Peyer's patch (tissue), 4 donors: ENCODE results near the gene CPED1. TPM values are rescaled to one million over a fixed set of nuclear protein-coding genes. Genes with fewer than 3 reads are reported as not detected.

Experiments used
- DNase-seq, 3 donors: peaks; one replicate each; pipeline ENCODE4 v3.0.0-alpha.2; 2017 to 2019
- H3K27ac ChIP-seq, 4 donors: fragments of 200-600 bp; sonication (generic); one replicate each; pipeline ENCODE4 v1.5.1; 2016 to 2019
- H3K27me3 ChIP-seq, 2 donors: fragments of 200-600 bp; sonication (generic); one replicate each; pipeline ENCODE4 v1.5.1; 2019
- H3K36me3 ChIP-seq, 3 donors: fragments of 200-600 bp; sonication (generic); one replicate each; pipeline ENCODE4 v1.5.1; 2016 to 2019
- H3K4me1 ChIP-seq, 4 donors: fragments of 200-600 bp; sonication (generic); one replicate each; pipeline ENCODE4 v1.5.1; 2016 to 2019
- H3K4me3 ChIP-seq, 4 donors: fragments of 200-600 bp; sonication (generic); 1 replicate in 3 of 4; 2 replicates in 1 of 4; pipeline ENCODE4 v1.5.1; 2016 to 2019; ENCODE audit warnings: mild to moderate bottlenecking in 1 of 4
- H3K9me3 ChIP-seq, 4 donors: fragments of 200-600 bp; sonication (generic); one replicate each; pipeline ENCODE4 v1.5.1; 2016 to 2019; ENCODE audit warnings: mild to moderate bottlenecking in 1 of 4
- POLR2A ChIP-seq, 2 donors: fragments of 450-650 bp; IDR thresholded peaks; one replicate each; pipeline ENCODE4 v1.5.1; 2017; ENCODE audit warnings: antibody characterized with exemption in 2 of 2, mild to moderate bottlenecking in 2 of 2, moderate library complexity in 2 of 2
- total RNA-seq, 4 donors: library from RNA; depleted of rRNA; stranded (reverse); fragments of >200 nt; gene quantifications; one replicate each; pipeline ENCODE4 v1.1.0, GENCODE V29; 2016
- TF ChIP-seq, protein P1 (sequence below), 6 experiments: fragments of 450-650 bp in 4 of 6; fragments of 200-600 bp in 2 of 6; sonication (generic) in 1 of 6; IDR thresholded peaks; one replicate each; pipeline ENCODE4 v1.5.1; 2017 to 2019; ENCODE audit warnings: antibody characterized with exemption in 6 of 6, mild to moderate bottlenecking in 3 of 6, moderate library complexity in 1 of 6

CPED1 gene
- total RNA-seq, 4 donors from 2014 or later, result 4.4 to 50.3 (median 8.5) TPM

- no peaks in the 10 kb centered on the region for H3K4me1 ChIP-seq
- TF ChIP-seq, protein P1, sequence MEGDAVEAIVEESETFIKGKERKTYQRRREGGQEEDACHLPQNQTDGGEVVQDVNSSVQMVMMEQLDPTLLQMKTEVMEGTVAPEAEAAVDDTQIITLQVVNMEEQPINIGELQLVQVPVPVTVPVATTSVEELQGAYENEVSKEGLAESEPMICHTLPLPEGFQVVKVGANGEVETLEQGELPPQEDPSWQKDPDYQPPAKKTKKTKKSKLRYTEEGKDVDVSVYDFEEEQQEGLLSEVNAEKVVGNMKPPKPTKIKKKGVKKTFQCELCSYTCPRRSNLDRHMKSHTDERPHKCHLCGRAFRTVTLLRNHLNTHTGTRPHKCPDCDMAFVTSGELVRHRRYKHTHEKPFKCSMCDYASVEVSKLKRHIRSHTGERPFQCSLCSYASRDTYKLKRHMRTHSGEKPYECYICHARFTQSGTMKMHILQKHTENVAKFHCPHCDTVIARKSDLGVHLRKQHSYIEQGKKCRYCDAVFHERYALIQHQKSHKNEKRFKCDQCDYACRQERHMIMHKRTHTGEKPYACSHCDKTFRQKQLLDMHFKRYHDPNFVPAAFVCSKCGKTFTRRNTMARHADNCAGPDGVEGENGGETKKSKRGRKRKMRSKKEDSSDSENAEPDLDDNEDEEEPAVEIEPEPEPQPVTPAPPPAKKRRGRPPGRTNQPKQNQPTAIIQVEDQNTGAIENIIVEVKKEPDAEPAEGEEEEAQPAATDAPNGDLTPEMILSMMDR (IDR thresholded peaks at IDR 0.05), result no peak
- TF ChIP-seq POLR2A (IDR thresholded peaks at IDR 0.05), result no peak
- no peak overlapping the region for H3K4me3 ChIP-seq
- no peak overlapping the region for H3K27ac ChIP-seq
- H3K36me3 ChIP-seq, result no peaks in the 10 kb centered on the region
- DNase-seq, result no peak
- no peaks in the 10 kb centered on the region for H3K27me3 ChIP-seq
- H3K9me3 ChIP-seq, result no peaks in the 10 kb centered on the region
Observed at GRCh38 chr7:121303422-121304101, 315.1 kb downstream of the CPED1 start.

- no peaks in the 10 kb centered on the region for H3K9me3 ChIP-seq
- H3K4me1 ChIP-seq, result no peaks in the 10 kb centered on the region
- DNase-seq, result no peak
Observed at GRCh38 chr7:121304102-121304658, 315.7 kb downstream of the CPED1 start.

GRCh38 chr7:121305109-121305508 lies 316.6 kb downstream of the CPED1 start:
- no peaks in the 10 kb centered on the region for H3K4me1 ChIP-seq
- H3K4me3 ChIP-seq, result no peak overlapping the region
- no peak for DNase-seq
- no peaks in the 10 kb centered on the region for H3K9me3 ChIP-seq
- TF ChIP-seq POLR2A (IDR thresholded peaks at IDR 0.05), result no peak
- TF ChIP-seq, protein P1 (IDR thresholded peaks at IDR 0.05), result no peak
- no peaks in the 10 kb centered on the region for H3K27me3 ChIP-seq
- no peak overlapping the region for H3K27ac ChIP-seq
- H3K36me3 ChIP-seq, result no peaks in the 10 kb centered on the region

More at GRCh38 chr7:121304102-121304658, 315.7 kb downstream of the CPED1 start:
- Histone ChIP-seq H3K27me3 (no peaks in the 10 kb centered on the region), H3K36me3 (no peaks in the 10 kb centered on the region), H3K4me3 (no peak overlapping the region), H3K27ac (no peak overlapping the region)
- no peak for TF ChIP-seq POLR2A (IDR thresholded peaks at IDR 0.05)
- TF ChIP-seq, protein P1 (IDR thresholded peaks at IDR 0.05), result no peak

DNA sequence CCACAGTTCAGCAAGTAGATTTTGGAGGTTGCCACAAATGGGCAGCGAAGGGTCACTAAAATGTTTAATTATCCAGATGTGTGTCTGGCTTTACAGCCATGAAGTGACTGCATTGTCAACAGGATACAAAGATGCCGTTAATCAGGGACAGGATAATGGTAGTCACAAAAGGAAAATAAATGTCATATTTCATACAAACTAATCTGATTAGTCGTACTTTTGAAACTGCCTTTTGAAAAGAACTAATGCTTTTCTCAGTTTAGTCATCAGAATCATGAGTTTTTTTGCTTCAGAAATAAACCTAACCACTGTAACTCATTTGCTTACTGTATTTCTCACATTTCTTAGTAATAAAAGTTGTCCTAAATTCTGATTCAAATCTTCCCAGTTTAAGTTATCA lies 318.1 kb downstream of the CPED1 start:
- no peak for DNase-seq
- H3K27me3 ChIP-seq, result no peaks in the 10 kb centered on the region
- H3K4me1 ChIP-seq, result no peaks in the 10 kb centered on the region
- H3K36me3 ChIP-seq, result no peaks in the 10 kb centered on the region
- TF ChIP-seq, protein P1 (IDR thresholded peaks at IDR 0.05), result no peak
- no peak for TF ChIP-seq POLR2A (IDR thresholded peaks at IDR 0.05)
- no peak overlapping the region for H3K27ac ChIP-seq
- no peak overlapping the region for H3K4me3 ChIP-seq
- H3K9me3 ChIP-seq, result no peaks in the 10 kb centered on the region

- Histone ChIP-seq H3K4me3 (no peak overlapping the region), H3K27ac (no peak overlapping the region), H3K4me1 (no peaks in the 10 kb centered on the region), H3K27me3 (no peaks in the 10 kb centered on the region), H3K36me3 (no peaks in the 10 kb centered on the region), H3K9me3 (no peaks in the 10 kb centered on the region)
- no peak for DNase-seq
- TF ChIP-seq, protein P1 (IDR thresholded peaks at IDR 0.05), result no peak
- no peak for TF ChIP-seq POLR2A (IDR thresholded peaks at IDR 0.05)
Observed at GRCh38 chr7:121307021-121307574, 318.6 kb downstream of the CPED1 start.
